ENCODE measurements around the gene GPR15LG.

Gene GPR15LG

DNA sequence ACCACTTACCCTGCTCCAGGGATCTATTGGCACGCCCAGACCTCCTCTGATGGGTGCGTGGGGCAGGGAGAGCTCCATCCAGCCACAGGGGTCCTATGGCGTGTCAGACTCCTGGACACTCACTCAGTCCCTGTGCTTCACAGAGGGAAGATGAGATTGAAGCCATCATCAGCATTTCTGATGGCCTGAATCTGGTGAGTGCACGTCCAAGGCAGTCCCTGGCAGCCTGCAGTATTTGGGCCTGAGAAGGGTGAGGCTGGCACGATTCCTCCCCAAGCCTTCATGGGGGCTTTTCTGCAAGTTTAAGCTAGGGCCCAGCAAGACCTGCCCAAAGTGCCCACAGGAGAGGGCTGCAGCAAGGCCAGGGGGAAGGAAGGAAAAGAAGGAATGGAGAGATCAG, 24.0 kb downstream of the GPR15LG start:
- Histone ChIP-seq H3K4me1 (ENCODE audit: control insufficient read depth, insufficient read depth, low read length) (no peaks in the 10 kb centered on the region), H3K27me3 (ENCODE audit: control insufficient read depth, insufficient read depth, low read length) (peaks cover 52% of the 10 kb centered on the region), H3K4me3 (ENCODE audit: low read length) (no peak overlapping the region), H3K9ac (ENCODE audit: low read length) (no peak overlapping the region), H3K36me3 (ENCODE audit: control insufficient read depth, insufficient read depth, low read length) (no peaks in the 10 kb centered on the region), H3K9me3 (ENCODE audit: control insufficient read depth, low read length) (no peaks in the 10 kb centered on the region)

DNA sequence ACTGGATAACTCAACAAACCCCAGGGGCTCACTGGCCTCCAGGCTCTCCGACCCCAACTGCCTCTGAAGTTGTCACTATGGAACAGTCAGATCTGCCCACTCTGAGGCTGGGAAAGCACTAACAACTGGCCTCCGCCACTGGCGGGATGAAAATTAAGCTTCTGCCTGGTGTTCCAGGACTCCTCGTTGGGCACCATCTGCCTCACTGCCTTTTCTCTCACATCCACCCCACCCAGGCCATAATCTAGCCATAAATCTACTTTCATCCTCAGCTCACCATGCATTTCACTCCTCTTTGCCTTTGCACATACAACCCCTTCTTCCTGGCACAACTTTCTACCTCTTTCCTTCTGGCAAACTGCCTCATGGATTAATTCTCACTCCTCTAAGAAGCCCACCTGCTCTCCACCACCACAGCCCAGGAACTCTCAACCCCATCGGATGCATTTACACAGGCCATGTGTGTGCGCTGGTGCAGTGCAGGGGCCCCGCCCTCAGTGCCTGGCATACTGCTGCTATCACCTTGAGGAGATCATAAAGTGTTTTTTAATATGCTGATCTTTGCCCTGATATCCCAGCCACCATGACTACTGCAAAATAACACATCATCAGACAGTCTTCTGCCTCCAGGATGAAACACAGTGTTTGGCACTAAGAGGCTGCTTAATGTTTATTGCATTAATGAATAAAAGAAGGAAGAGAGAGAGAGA, 24.8 kb downstream of the GPR15LG start:
- peaks cover 47% of the 10 kb centered on the region for H3K27me3 ChIP-seq (ENCODE audit: control insufficient read depth, insufficient read depth, low read length)
- no peaks in the 10 kb centered on the region for H3K36me3 ChIP-seq (ENCODE audit: control insufficient read depth, insufficient read depth, low read length)
- H3K9ac ChIP-seq (ENCODE audit: low read length): no peak overlapping the region
- no peak overlapping the region for H3K4me3 ChIP-seq (ENCODE audit: low read length)
- no peaks in the 10 kb centered on the region for H3K4me1 ChIP-seq (ENCODE audit: control insufficient read depth, insufficient read depth, low read length)
- H3K9me3 ChIP-seq (ENCODE audit: control insufficient read depth, low read length): no peaks in the 10 kb centered on the region

DNA sequence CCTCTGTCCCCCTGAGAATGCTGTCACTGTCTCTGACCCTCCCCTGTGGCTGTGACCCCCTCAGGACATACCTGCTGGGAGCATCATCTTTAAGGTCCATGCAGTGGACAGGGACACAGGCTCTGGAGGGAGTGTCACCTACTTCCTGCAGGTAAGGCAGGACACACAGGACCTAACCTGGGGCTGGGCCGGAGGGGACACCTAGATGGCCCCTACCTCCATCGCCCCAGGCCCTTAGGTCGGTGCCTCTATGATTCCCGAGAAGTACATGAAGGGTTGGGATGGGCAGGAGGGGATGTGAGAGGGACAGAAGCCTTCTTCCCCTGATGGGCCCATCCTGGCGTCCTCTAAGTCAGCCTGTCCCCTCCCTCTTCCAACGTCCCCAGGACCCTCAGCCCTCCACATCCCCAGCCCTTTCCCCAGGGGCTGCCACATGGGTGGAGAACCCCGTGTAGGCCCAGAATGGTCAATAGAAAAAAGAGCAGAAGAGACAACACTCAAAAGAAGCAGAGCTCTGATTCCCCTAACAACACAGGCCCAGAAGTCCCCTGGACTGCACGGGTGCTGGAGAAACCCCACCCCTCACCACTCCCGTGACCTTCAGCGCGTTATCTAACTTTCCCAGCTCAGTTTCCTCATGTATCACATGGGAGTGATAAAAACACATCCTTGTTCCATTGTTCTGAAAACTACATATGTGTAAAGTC, 27.1 kb downstream of the GPR15LG start:
- Histone ChIP-seq H3K9me3 (ENCODE audit: control insufficient read depth, low read length) (no peaks in the 10 kb centered on the region), H3K4me1 (ENCODE audit: control insufficient read depth, insufficient read depth, low read length) (no peaks in the 10 kb centered on the region), H3K36me3 (ENCODE audit: control insufficient read depth, insufficient read depth, low read length) (no peaks in the 10 kb centered on the region), H3K9ac (ENCODE audit: low read length) (no peak overlapping the region), H3K27me3 (ENCODE audit: control insufficient read depth, insufficient read depth, low read length) (peaks cover 24% of the 10 kb centered on the region), H3K4me3 (ENCODE audit: low read length) (no peak overlapping the region)

DNA sequence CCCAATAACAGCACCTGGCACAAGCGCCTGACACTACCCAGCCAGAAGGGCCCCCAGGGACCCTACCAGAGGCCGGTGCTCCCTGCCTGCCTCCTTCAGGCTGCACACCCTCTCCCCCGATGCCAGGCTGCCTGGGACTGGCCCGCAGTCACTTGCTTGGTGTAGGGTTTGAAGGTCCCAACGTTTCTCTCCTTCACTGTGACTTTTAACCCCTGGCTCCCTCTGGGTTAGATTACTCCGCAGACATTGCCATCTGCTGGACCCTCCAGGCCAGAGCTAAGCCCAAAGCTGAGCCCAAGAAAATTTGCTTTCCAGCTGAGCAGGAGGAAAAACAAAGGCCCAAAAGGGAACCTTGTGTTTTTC, 27.6 kb downstream of the GPR15LG start:
- no peaks in the 10 kb centered on the region for H3K9me3 ChIP-seq (ENCODE audit: control insufficient read depth, low read length)
- H3K4me3 ChIP-seq (ENCODE audit: low read length): no peak overlapping the region
- H3K9ac ChIP-seq (ENCODE audit: low read length): no peak overlapping the region
- H3K36me3 ChIP-seq (ENCODE audit: control insufficient read depth, insufficient read depth, low read length): no peaks in the 10 kb centered on the region
- peaks cover 18% of the 10 kb centered on the region for H3K27me3 ChIP-seq (ENCODE audit: control insufficient read depth, insufficient read depth, low read length)
- H3K4me1 ChIP-seq (ENCODE audit: control insufficient read depth, insufficient read depth, low read length): no peaks in the 10 kb centered on the region

DNA sequence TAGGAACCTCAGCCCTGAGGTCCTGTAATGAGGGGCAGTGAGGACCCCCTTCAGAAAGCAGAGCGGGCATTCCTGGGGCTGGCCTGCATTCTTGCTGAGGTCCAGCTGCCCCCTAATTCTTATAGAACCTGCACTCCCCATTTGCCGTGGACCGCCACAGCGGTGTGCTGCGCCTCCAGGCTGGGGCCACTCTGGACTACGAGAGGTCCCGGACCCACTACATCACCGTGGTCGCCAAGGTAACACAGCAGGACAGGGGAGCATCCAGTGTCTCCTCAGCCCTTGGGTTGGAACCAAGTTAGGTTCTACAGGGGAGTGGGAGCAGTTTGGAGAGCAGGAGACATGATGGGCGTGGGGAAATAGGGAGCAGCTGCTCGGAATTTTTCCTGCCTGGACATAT, 28.1 kb downstream of the GPR15LG start:
- peaks cover 14% of the 10 kb centered on the region for H3K27me3 ChIP-seq (ENCODE audit: control insufficient read depth, insufficient read depth, low read length)
- H3K4me1 ChIP-seq (ENCODE audit: control insufficient read depth, insufficient read depth, low read length): no peaks in the 10 kb centered on the region
- H3K4me3 ChIP-seq (ENCODE audit: low read length): no peak overlapping the region
- no peaks in the 10 kb centered on the region for H3K36me3 ChIP-seq (ENCODE audit: control insufficient read depth, insufficient read depth, low read length)
- no peak overlapping the region for H3K9ac ChIP-seq (ENCODE audit: low read length)
- H3K9me3 ChIP-seq (ENCODE audit: control insufficient read depth, low read length): no peaks in the 10 kb centered on the region

DNA sequence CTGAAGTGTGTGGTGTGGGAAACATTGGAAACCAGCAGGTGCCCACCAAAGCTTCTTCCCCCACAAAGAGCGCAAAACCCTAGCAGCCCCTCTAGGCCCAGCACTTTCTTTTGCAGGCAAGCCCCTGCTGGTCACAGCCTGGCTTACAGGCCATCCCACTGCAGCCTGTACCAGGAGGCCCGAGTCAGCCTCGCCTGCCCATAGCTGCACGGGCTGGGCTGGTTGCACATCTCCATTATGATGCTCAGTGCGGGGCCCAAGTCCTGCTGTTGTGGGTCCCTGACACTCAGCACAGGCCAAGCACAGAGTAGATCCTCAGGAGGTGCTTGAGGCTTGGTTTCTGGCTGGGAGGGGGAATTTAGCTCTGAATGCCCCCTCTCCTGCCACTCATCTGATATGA, 28.7 kb downstream of the GPR15LG start:
- Histone ChIP-seq H3K36me3 (ENCODE audit: control insufficient read depth, insufficient read depth, low read length) (no peaks in the 10 kb centered on the region), H3K27me3 (ENCODE audit: control insufficient read depth, insufficient read depth, low read length) (peaks cover 7% of the 10 kb centered on the region), H3K9ac (ENCODE audit: low read length) (no peak overlapping the region), H3K4me1 (ENCODE audit: control insufficient read depth, insufficient read depth, low read length) (no peaks in the 10 kb centered on the region), H3K9me3 (ENCODE audit: control insufficient read depth, low read length) (no peaks in the 10 kb centered on the region), H3K4me3 (ENCODE audit: low read length) (no peak overlapping the region)

DNA sequence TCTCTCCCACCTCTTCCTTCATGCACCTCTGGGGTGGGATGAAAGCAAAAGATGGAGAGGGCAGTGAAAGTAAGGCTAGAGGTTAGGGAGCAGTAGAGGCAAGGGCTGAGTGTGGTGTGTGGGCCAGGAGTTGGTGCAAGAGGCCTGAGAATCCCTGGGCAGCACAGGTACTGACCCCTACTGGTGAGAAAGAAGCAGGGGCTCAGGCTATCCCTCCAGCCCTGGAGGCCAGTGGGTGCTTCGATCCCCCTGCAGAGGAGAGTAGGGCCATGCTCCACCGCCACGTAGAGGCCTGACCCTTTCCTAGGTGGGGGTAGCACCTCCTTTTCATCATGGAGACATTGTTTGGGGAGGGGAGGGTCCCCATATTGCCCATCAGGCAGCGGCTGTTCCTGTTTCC, 30.5 kb downstream of the GPR15LG start:
- H3K9ac ChIP-seq (ENCODE audit: low read length): no peak overlapping the region
- no peaks in the 10 kb centered on the region for H3K9me3 ChIP-seq (ENCODE audit: control insufficient read depth, low read length)
- no peaks in the 10 kb centered on the region for H3K36me3 ChIP-seq (ENCODE audit: control insufficient read depth, insufficient read depth, low read length)
- no peaks in the 10 kb centered on the region for H3K27me3 ChIP-seq (ENCODE audit: control insufficient read depth, insufficient read depth, low read length)
- H3K4me1 ChIP-seq (ENCODE audit: control insufficient read depth, insufficient read depth, low read length): no peaks in the 10 kb centered on the region
- no peak overlapping the region for H3K4me3 ChIP-seq (ENCODE audit: low read length)

DNA sequence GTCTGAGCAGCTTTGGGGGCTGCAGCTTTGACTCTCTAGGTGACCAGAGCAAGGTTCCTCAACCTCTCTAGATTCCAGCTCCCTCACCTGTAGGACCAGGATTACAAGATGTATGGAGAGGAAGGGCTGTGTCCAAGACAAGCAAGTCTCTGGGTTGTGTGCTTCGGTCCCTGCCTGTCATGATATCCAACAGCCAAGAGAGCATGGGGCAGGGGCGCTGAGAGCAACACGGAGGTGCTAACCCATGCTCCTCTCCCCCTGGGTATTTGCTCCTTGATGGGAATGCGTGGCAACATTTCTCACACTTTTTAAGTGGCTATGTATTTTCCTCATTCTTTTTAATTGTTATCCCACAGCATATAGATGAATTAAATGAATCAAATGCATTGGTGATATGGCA, 31.0 kb downstream of the GPR15LG start:
- H3K36me3 ChIP-seq (ENCODE audit: control insufficient read depth, insufficient read depth, low read length): no peaks in the 10 kb centered on the region
- no peaks in the 10 kb centered on the region for H3K9me3 ChIP-seq (ENCODE audit: control insufficient read depth, low read length)
- H3K4me3 ChIP-seq (ENCODE audit: low read length): no peak overlapping the region
- no peaks in the 10 kb centered on the region for H3K4me1 ChIP-seq (ENCODE audit: control insufficient read depth, insufficient read depth, low read length)
- H3K9ac ChIP-seq (ENCODE audit: low read length): no peak overlapping the region
- no peaks in the 10 kb centered on the region for H3K27me3 ChIP-seq (ENCODE audit: control insufficient read depth, insufficient read depth, low read length)

DNA sequence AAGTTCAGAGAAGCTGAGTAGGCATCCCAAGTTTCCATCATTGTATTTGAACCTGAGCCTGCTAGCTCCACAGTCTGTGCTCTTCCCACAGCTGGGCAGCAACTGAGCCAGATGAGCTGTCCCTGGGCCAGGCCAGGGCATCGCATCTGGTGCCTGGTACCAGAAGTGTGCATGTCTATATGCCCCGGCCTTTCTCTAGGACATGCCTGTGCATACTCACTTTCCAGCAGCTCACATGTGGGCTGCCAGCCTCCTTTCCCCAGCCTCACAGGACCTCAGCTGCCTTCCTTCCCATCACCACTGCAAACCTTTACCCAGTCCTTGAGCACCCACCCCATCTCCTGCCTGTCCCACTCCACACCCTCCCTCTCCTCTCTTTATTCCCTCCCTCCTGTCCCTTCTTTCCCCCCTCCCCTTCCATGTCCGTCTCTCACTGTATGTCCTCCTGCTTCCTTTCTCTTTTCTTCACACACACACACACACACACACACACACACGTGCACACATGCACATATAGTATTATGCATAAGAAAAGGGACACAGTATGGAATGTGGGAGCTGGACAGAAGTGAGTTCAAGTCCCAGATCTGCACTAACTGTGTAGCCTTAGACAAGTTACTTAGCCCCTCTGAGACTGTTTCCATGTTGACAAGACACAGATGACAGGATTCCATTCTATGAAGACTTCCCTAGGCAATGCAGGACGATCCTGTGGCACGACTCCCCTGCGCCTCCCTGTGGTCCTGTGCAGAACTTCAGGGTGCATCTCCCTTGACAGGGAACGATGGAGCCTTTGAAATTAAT, 31.6 kb downstream of the GPR15LG start:
- no peaks in the 10 kb centered on the region for H3K4me1 ChIP-seq (ENCODE audit: control insufficient read depth, insufficient read depth, low read length)
- no peaks in the 10 kb centered on the region for H3K9me3 ChIP-seq (ENCODE audit: control insufficient read depth, low read length)
- no peaks in the 10 kb centered on the region for H3K27me3 ChIP-seq (ENCODE audit: control insufficient read depth, insufficient read depth, low read length)
- H3K9ac ChIP-seq (ENCODE audit: low read length): no peak overlapping the region
- H3K4me3 ChIP-seq (ENCODE audit: low read length): no peak overlapping the region
- H3K36me3 ChIP-seq (ENCODE audit: control insufficient read depth, insufficient read depth, low read length): no peaks in the 10 kb centered on the region

DNA sequence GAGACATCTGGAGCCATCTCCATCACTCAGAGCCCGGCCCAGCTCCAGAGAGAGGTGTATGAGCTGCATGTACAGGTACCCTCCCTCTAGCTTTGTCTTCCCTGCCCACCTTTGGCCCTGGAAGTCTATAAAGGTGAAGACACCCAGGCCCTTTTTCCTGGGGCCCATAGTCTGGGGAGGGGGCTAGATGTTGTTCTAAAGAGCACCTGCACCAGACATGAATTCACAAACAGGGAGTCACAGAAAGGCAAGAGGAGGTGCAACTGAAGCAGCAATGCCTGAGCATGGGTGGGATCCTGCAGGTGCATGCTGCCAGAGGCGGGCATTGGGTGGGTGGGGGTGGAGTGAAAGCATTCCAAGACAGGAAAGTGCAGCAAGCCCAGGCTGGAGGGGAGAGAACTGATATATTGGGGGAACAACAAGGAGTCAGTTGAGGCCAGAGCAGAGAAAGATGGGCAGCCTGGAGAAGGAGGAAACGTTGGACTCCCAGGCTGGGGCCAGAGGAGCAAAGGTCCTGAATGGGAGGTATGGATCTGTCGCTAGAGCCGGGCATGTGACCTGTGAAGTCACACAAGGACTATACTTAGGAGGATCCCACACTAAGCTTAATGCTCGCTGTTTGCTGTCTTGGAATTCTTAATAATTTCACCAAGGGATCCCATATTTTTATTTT, 32.4 kb downstream of the GPR15LG start:
- H3K9ac ChIP-seq (ENCODE audit: low read length): no peak overlapping the region
- no peaks in the 10 kb centered on the region for H3K4me1 ChIP-seq (ENCODE audit: control insufficient read depth, insufficient read depth, low read length)
- H3K4me3 ChIP-seq (ENCODE audit: low read length): no peak overlapping the region
- H3K36me3 ChIP-seq (ENCODE audit: control insufficient read depth, insufficient read depth, low read length): no peaks in the 10 kb centered on the region
- H3K9me3 ChIP-seq (ENCODE audit: control insufficient read depth, low read length): no peaks in the 10 kb centered on the region
- H3K27me3 ChIP-seq (ENCODE audit: control insufficient read depth, insufficient read depth, low read length): no peaks in the 10 kb centered on the region

DNA sequence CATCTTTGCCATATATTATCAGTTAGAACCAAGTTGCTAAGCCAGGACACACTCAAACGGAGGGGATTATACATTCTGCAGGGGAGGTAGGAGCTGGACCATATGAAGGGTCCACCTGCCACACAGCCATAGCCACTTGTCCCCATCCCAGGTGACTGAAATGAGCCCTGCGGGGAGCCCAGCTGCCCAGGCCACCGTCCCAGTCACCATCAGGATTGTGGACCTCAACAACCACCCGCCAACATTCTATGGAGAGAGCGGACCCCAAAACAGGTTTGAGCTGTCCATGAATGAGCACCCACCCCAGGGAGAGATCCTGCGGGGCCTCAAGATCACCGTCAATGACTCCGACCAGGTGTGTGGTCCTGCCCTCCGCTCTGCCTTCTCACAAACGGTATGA, 34.4 kb downstream of the GPR15LG start:
- Histone ChIP-seq H3K4me3 (ENCODE audit: low read length) (no peak overlapping the region), H3K4me1 (ENCODE audit: control insufficient read depth, insufficient read depth, low read length) (no peaks in the 10 kb centered on the region), H3K36me3 (ENCODE audit: control insufficient read depth, insufficient read depth, low read length) (no peaks in the 10 kb centered on the region), H3K9ac (ENCODE audit: low read length) (no peak overlapping the region), H3K27me3 (ENCODE audit: control insufficient read depth, insufficient read depth, low read length) (no peaks in the 10 kb centered on the region), H3K9me3 (ENCODE audit: control insufficient read depth, low read length) (no peaks in the 10 kb centered on the region)

DNA sequence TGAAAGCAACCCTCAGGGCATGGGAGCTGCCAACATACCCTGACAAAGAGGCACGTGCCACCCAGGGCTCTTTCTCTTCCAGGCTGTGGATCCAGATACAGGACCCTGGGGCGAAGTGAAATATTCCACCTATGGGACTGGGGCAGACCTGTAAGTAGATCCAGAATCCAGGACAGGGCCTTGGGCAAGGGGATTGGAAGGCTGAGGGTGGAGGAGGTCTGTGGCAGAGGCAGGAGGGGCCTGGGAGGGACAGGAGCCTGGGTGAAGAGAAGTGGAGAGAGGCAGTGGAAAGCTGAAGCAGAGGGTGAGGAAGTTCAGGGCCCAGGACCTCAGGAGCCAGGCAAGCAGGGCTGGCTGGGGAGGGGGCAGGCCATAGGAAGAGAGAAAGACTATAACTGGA, 38.0 kb downstream of the GPR15LG start:
- Histone ChIP-seq H3K9me3 (ENCODE audit: control insufficient read depth, low read length) (no peaks in the 10 kb centered on the region), H3K27me3 (ENCODE audit: control insufficient read depth, insufficient read depth, low read length) (peaks cover 3% of the 10 kb centered on the region), H3K9ac (ENCODE audit: low read length) (no peak overlapping the region), H3K36me3 (ENCODE audit: control insufficient read depth, insufficient read depth, low read length) (no peaks in the 10 kb centered on the region), H3K4me1 (ENCODE audit: control insufficient read depth, insufficient read depth, low read length) (no peaks in the 10 kb centered on the region), H3K4me3 (ENCODE audit: low read length) (no peak overlapping the region)
